HepG2 (cell line): ENCODE measurements around the gene TSKU. TPM values are rescaled to one million over a fixed set of nuclear protein-coding genes. Genes with fewer than 3 reads are reported as not detected.

Experiments
- BCL6 ChIP-seq: IDR thresholded peaks from 2 replicates; pipeline ENCODE4 v1.6.1; 2016; ENCODE audit warnings: missing genetic modification reagents, missing compliant biosample characterization
- FIP1L1 ChIP-seq: fragments of 200-400 bp; formaldehyde crosslinking; IDR thresholded peaks from 2 replicates; pipeline ENCODE4 v1.6.1; 2018; ENCODE audit warnings: low read depth, mild to moderate bottlenecking, low read length, moderate library complexity, borderline replicate concordance; ENCODE audit not compliant: insufficient read depth
- GATAD2A ChIP-seq: IDR thresholded peaks from 2 replicates; pipeline ENCODE4 v1.6.1; 2016
- ISL2 ChIP-seq: sonication (generic); formaldehyde crosslinking; IDR thresholded peaks from 2 replicates; pipeline ENCODE4 v1.5.0; 2020; ENCODE audit warnings: missing genetic modification reagents
- KDM5A ChIP-seq: fragments of 200-600 bp; sonication (generic); IDR thresholded peaks from 2 replicates; pipeline ENCODE4 v1.7.0; 2018; ENCODE audit warnings: antibody characterized with exemption, mild to moderate bottlenecking, low read length, borderline replicate concordance
- MIER3 ChIP-seq: IDR thresholded peaks from 2 replicates; pipeline ENCODE4 v1.6.1; 2016; ENCODE audit warnings: missing compliant biosample characterization, borderline replicate concordance
- MLLT10 ChIP-seq: sonication (generic); formaldehyde crosslinking; IDR thresholded peaks from 2 replicates; pipeline ENCODE4 v1.4.0; 2020; ENCODE audit warnings: missing genetic modification reagents
- MNT ChIP-seq: fragments of 450-650 bp; IDR thresholded peaks from 2 replicates; pipeline ENCODE4 v1.6.1; 2016
- NPAS2 ChIP-seq: sonication (generic); formaldehyde crosslinking; IDR thresholded peaks from 2 replicates; pipeline ENCODE4 v1.8.0; 2022; ENCODE audit warnings: mild to moderate bottlenecking, missing genetic modification reagents, borderline replicate concordance
- NR0B2 ChIP-seq: sonication (generic); formaldehyde crosslinking; IDR thresholded peaks from 2 replicates; pipeline ENCODE4 v1.4.0; 2020; ENCODE audit warnings: mild to moderate bottlenecking, missing genetic modification reagents
- NR2C2 ChIP-seq: sonication (generic); formaldehyde crosslinking; IDR thresholded peaks from 2 replicates; pipeline ENCODE4 v1.4.0; 2020; ENCODE audit warnings: missing genetic modification reagents, mild to moderate bottlenecking, moderate library complexity, borderline replicate concordance
- RFXANK ChIP-seq: IDR thresholded peaks from 2 replicates; pipeline ENCODE4 v1.6.1; 2016
- TAF1 ChIP-seq: sonication (generic); formaldehyde crosslinking; IDR thresholded peaks from 2 replicates; pipeline ENCODE4 v1.4.0; 2020; ENCODE audit warnings: missing genetic modification reagents
- TCF12 ChIP-seq, 2 experiments: fragments of 450-650 bp in 1 of 2; sonication (generic) in 1 of 2; formaldehyde crosslinking in 1 of 2; IDR thresholded peaks; 2 replicates each; pipeline versions ENCODE4 v1.6.1 to v1.8.0; 2017 to 2022; ENCODE audit warnings: antibody characterized with exemption in 1 of 2, mild to moderate bottlenecking in 1 of 2, missing genetic modification reagents in 1 of 2, moderate library complexity in 1 of 2
- ZFP82 ChIP-seq: sonication (generic); formaldehyde crosslinking; IDR thresholded peaks from 2 replicates; pipeline ENCODE4 v1.5.1; 2020; ENCODE audit warnings: mild to moderate bottlenecking, missing genetic modification reagents, borderline replicate concordance
- ZNF280B ChIP-seq: sonication (generic); formaldehyde crosslinking; IDR thresholded peaks from 2 replicates; pipeline ENCODE4 v1.5.0; 2020; ENCODE audit warnings: missing genetic modification reagents, mild to moderate bottlenecking, borderline replicate concordance
- ZNF333 ChIP-seq: sonication (generic); formaldehyde crosslinking; IDR thresholded peaks from 2 replicates; pipeline ENCODE4 v1.4.0; 2020; ENCODE audit warnings: mild to moderate bottlenecking, missing genetic modification reagents, borderline replicate concordance
- ZNF609 ChIP-seq: sonication (generic); formaldehyde crosslinking; IDR thresholded peaks from 2 replicates; pipeline ENCODE4 v1.4.0; 2020; ENCODE audit warnings: mild to moderate bottlenecking, missing genetic modification reagents, borderline replicate concordance
- ZNF7 ChIP-seq: IDR thresholded peaks from 2 replicates; pipeline ENCODE4 v1.6.1; 2016; ENCODE audit warnings: missing biosample characterization, missing genetic modification reagents
- ZNF704 ChIP-seq: sonication (generic); formaldehyde crosslinking; IDR thresholded peaks from 2 replicates; pipeline ENCODE4 v1.8.1; 2023; ENCODE audit warnings: mild to moderate bottlenecking, inconsistent platforms, moderate library complexity, missing genetic modification reagents, borderline replicate concordance
- ZNF737 ChIP-seq: sonication (generic); formaldehyde crosslinking; IDR thresholded peaks from 2 replicates; pipeline ENCODE4 v1.5.0; 2020; ENCODE audit warnings: missing genetic modification reagents, mild to moderate bottlenecking, borderline replicate concordance
- polyA plus RNA-seq, 8 experiments: library from polyadenylated mRNA; depleted of rRNA in 3 of 8; stranded (reverse) in 7 of 8; unstranded in 1 of 8; fragments of >200 nt; fragmentation: Illumina TruSeq in 4 of 8; extraction: Trizol in 4 of 8; gene quantifications; 2 replicates each; pipeline versions ENCODE4 v1.2.1 to v1.2.3, GENCODE V29; 2011 to 2016; ENCODE audit warnings: low read depth in 4 of 8, missing spikeins in 1 of 8, mixed read lengths in 1 of 8; ENCODE audit not compliant: insufficient read depth in 1 of 8
- total RNA-seq, 5 experiments: library from RNA; depleted of rRNA; stranded (reverse); fragments of >200 nt; fragmentation: Illumina TruSeq; extraction: Trizol; gene quantifications; 2 replicates each; pipeline ENCODE4 v1.2.3, GENCODE V29; 2016; ENCODE audit warnings: low read depth in 1 of 5

The TSKU gene
- total and polyA plus RNA-seq, 2 of the 13 experiments (the other 11 are each of a cell fraction or from before 2014, with no cell fraction given): 20.3 to 21.4 TPM

- TF ChIP-seq BCL6 (CRISPR knock-in tag): 0 out of 2 replicates have a peak, but pooled peaks have one; percentile 20
- TF ChIP-seq GATAD2A (CRISPR knock-in tag): peak; percentile 73
- no peak for TF ChIP-seq TCF12 (IDR thresholded peaks at IDR 0.05)
- TF ChIP-seq TCF12 (CRISPR knock-in tag; IDR thresholded peaks at IDR 0.05): no peak
- no peak for TF ChIP-seq NPAS2 (CRISPR knock-in tag)
- TF ChIP-seq NR0B2 (CRISPR knock-in tag): no peak
- TF ChIP-seq RFXANK (CRISPR knock-in tag): no peak
- no peak for TF ChIP-seq ZNF737
- TF ChIP-seq MNT: no peak
- no peak for TF ChIP-seq ZNF704 (CRISPR knock-in tag)
- no peak for TF ChIP-seq KDM5A
- no peak for TF ChIP-seq ZNF609 (CRISPR knock-in tag)
- TF ChIP-seq TAF1 (CRISPR knock-in tag): no peak
- no peak for TF ChIP-seq MLLT10 (CRISPR knock-in tag)
- TF ChIP-seq ZNF280B (CRISPR knock-in tag): no peak
- no peak for TF ChIP-seq FIP1L1
- no peak for TF ChIP-seq ZNF333
- TF ChIP-seq ISL2 (CRISPR knock-in tag): no peak
- TF ChIP-seq MIER3 (CRISPR knock-in tag): no peak
- TF ChIP-seq ZNF7: no peak
- no peak for TF ChIP-seq NR2C2
- no peak for TF ChIP-seq ZFP82 (CRISPR knock-in tag)
Measured at GRCh38 chr11:76765863-76766350, 17.2 kb upstream of the TSKU start (continued).
